Uterus (tissue), 4 donors: ENCODE measurements around the gene RBM22. TPM values are rescaled to one million over a fixed set of nuclear protein-coding genes. Genes with fewer than 3 reads are reported as not detected.

Experiments
- DNase-seq, 2 donors: peaks; one replicate each; pipeline ENCODE4 v3.0.0-alpha.2; 2019 to 2020
- H3K27ac ChIP-seq, 2 donors: fragments of 200-600 bp; sonication (generic); 1 replicate in 1 of 2; 2 replicates in 1 of 2; pipeline ENCODE4 v1.5.1; 2016 to 2018
- H3K27me3 ChIP-seq, 2 donors: fragments of 200-600 bp; sonication (generic); one replicate each; pipeline ENCODE4 v1.5.1; 2018 to 2019; ENCODE audit warnings: control low read depth in 1 of 2
- H3K36me3 ChIP-seq, 2 donors: fragments of 200-600 bp; sonication (generic); one replicate each; pipeline ENCODE4 v1.5.1; 2019; ENCODE audit warnings: control low read depth in 1 of 2
- H3K4me1 ChIP-seq, 2 donors: fragments of 200-600 bp; sonication (generic); one replicate each; pipeline ENCODE4 v1.5.1; 2018 to 2019; ENCODE audit warnings: control low read depth in 1 of 2
- H3K4me3 ChIP-seq, 2 donors: fragments of 200-600 bp; sonication (generic); 1 replicate in 1 of 2; 2 replicates in 1 of 2; pipeline ENCODE4 v1.5.1; 2018 to 2019; ENCODE audit warnings: mild to moderate bottlenecking in 1 of 2
- H3K9me3 ChIP-seq, 2 donors: fragments of 200-600 bp; sonication (generic); one replicate each; pipeline ENCODE4 v1.5.1; 2019; ENCODE audit warnings: control low read depth in 1 of 2
- POLR2A ChIP-seq, 2 donors: fragments of 450-650 bp; IDR thresholded peaks; one replicate each; pipeline ENCODE4 v1.6.1; 2016; ENCODE audit warnings: antibody characterized with exemption in 2 of 2, mild to moderate bottlenecking in 1 of 2, moderate library complexity in 1 of 2
- intact Hi-C: fragments of 100-400 bp; cut with DNase I; formaldehyde crosslinking; loops from one replicate; pipeline ENCODE4 v1.15.1; 2023; ENCODE audit warnings: low total_unique reads
- total RNA-seq, 4 donors: library from RNA; depleted of rRNA in 3 of 4; stranded (reverse); fragments of >200 nt in 3 of 4; gene quantifications; one replicate each; pipeline versions ENCODE4 v1.1.0 to v1.2.4, GENCODE V29; 2014 to 2023
- TF ChIP-seq, protein P1 (sequence below), 4 experiments: fragments of 200-600 bp in 2 of 4; fragments of 450-650 bp in 2 of 4; sonication (generic) in 2 of 4; IDR thresholded peaks; one replicate each; pipeline ENCODE4 v1.5.1; 2016 to 2019; ENCODE audit warnings: antibody characterized with exemption in 4 of 4, mild to moderate bottlenecking in 2 of 4, moderate library complexity in 1 of 4
- donor health status: DM: yes; HTN: yes; CAD: no.

RBM22 gene
- total RNA-seq, 4 donors from 2014 or later: 38.2 to 58.4 (median 43.2) TPM

- Histone ChIP-seq H3K9me3 (no peaks in the 10 kb centered on the region), H3K4me3 (no peak overlapping the region), H3K36me3 (no peaks in the 10 kb centered on the region), H3K27ac (peak overlapping the region; percentile 32 to 34), H3K4me1 (peaks cover 0 to 15% of the 10 kb centered on the region in 2 donors), H3K27me3 (no peaks in the 10 kb centered on the region)
- DNase-seq: no peak
- TF ChIP-seq, protein P1, sequence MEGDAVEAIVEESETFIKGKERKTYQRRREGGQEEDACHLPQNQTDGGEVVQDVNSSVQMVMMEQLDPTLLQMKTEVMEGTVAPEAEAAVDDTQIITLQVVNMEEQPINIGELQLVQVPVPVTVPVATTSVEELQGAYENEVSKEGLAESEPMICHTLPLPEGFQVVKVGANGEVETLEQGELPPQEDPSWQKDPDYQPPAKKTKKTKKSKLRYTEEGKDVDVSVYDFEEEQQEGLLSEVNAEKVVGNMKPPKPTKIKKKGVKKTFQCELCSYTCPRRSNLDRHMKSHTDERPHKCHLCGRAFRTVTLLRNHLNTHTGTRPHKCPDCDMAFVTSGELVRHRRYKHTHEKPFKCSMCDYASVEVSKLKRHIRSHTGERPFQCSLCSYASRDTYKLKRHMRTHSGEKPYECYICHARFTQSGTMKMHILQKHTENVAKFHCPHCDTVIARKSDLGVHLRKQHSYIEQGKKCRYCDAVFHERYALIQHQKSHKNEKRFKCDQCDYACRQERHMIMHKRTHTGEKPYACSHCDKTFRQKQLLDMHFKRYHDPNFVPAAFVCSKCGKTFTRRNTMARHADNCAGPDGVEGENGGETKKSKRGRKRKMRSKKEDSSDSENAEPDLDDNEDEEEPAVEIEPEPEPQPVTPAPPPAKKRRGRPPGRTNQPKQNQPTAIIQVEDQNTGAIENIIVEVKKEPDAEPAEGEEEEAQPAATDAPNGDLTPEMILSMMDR (IDR thresholded peaks at IDR 0.05): no peak
- no peak for TF ChIP-seq POLR2A (IDR thresholded peaks at IDR 0.05)
- intact Hi-C loops: no loop called here
Observed at GRCh38 chr5:150653145-150653761, 47.6 kb downstream of the RBM22 start.

- H3K9me3 ChIP-seq: no peaks in the 10 kb centered on the region
- TF ChIP-seq, protein P1 (IDR thresholded peaks at IDR 0.05): no peak
- no peak for TF ChIP-seq POLR2A (IDR thresholded peaks at IDR 0.05)
- no peaks in the 10 kb centered on the region for H3K36me3 ChIP-seq
- H3K4me1 ChIP-seq: peaks cover 0 to 17% of the 10 kb centered on the region in 2 donors
- H3K4me3 ChIP-seq: no peak overlapping the region
- peak in 1 of 2 donors; percentile 52 for DNase-seq
- H3K27ac ChIP-seq: peak overlapping the region in 1 of 2 donors; percentile 44
- H3K27me3 ChIP-seq: no peaks in the 10 kb centered on the region
- intact Hi-C loops: no loop called here
Observed at GRCh38 chr5:150651924-150652671, 48.8 kb downstream of the RBM22 start.

DNA sequence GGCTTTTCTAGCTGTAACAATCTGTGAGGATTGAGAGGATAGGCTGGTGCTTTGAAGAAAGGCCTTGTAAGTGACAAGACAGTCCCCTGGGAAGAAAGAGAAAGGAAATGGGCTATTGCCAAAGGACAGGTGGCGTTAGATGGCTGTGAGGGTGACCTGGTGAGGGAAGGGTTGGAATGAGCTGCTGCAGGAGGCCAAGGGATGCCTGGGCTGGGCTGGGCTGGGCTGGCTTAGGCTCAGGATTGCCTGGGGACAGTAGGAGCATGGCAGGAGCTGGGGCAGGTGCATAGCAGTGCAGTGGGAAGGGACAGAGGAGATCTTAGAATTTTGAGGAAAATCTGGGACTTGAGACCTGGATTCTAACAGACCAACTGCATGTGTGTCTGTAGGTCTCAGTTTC lies 49.5 kb downstream of the RBM22 start:
- Histone ChIP-seq H3K4me1 (peaks cover 0 to 17% of the 10 kb centered on the region in 2 donors), H3K9me3 (no peaks in the 10 kb centered on the region), H3K4me3 (no peak overlapping the region), H3K36me3 (no peaks in the 10 kb centered on the region), H3K27me3 (no peaks in the 10 kb centered on the region), H3K27ac (peak overlapping the region in 1 of 2 donors; percentile 12)
- TF ChIP-seq, protein P1 (IDR thresholded peaks at IDR 0.05): no peak
- TF ChIP-seq POLR2A (IDR thresholded peaks at IDR 0.05): no peak
- DNase-seq: no peak
- intact Hi-C loops: no loop called here

DNA sequence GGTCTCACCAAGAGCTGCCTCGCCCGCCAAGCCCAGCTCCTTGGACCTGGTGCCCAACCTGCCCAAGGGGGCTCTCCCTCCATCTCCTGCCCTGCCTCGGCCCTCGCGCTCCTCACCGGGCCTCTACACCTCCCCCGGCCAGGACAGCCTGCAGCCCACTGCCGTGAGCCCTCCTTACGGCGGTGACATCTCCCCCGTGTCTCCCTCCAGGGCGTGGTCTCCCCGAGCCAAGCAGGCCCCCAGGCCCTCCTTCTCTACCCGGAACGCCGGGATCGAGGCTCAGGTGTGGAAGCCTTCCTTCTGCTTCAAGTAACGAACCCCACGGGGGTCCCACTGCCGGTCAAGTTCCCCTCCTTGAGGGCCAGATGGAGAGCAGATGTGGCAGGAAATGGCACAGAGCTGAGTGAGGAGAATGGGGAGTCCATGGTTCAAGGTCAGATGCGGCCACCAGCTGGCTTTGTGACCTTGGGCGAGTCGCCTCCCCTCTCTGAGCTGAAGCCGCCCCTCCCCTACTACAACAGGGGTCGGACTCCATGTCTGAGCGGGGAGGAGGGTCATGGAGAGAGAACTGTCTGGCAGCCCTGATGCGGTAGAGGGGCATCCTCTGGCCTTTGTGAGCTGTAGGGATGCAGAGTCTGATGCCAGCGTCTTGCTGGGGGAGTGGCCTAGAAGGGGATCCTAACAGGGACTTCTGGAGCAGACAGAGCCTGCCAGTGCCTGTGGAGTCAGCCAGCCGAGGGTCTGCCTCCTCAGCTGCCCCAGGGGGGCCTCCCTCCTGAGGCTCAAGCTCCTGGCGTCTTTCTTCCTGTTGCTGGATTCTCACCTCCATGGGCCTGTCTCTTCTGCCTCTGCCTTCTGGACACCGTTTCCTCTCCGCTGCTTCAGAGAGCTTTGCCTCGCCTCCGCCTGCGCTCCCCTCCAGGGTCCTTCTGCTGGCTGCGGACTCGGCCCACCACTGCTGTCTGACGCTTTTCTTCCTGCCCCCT lies 50.5 kb downstream of the RBM22 start:
- intact Hi-C loops: no loop called here
- Histone ChIP-seq H3K9me3 (no peaks in the 10 kb centered on the region), H3K36me3 (no peaks in the 10 kb centered on the region), H3K27me3 (no peaks in the 10 kb centered on the region), H3K27ac (peak overlapping the region in 1 of 2 donors; percentile 58), H3K4me1 (peaks cover 0 to 19% of the 10 kb centered on the region in 2 donors), H3K4me3 (no peak overlapping the region)
- peak in 1 of 2 donors; percentile 17 for DNase-seq
- no peak for TF ChIP-seq POLR2A (IDR thresholded peaks at IDR 0.05)
- TF ChIP-seq, protein P1 (IDR thresholded peaks at IDR 0.05): no peak
